ENCODE data around the gene LIAS.

The LIAS gene

DNA sequence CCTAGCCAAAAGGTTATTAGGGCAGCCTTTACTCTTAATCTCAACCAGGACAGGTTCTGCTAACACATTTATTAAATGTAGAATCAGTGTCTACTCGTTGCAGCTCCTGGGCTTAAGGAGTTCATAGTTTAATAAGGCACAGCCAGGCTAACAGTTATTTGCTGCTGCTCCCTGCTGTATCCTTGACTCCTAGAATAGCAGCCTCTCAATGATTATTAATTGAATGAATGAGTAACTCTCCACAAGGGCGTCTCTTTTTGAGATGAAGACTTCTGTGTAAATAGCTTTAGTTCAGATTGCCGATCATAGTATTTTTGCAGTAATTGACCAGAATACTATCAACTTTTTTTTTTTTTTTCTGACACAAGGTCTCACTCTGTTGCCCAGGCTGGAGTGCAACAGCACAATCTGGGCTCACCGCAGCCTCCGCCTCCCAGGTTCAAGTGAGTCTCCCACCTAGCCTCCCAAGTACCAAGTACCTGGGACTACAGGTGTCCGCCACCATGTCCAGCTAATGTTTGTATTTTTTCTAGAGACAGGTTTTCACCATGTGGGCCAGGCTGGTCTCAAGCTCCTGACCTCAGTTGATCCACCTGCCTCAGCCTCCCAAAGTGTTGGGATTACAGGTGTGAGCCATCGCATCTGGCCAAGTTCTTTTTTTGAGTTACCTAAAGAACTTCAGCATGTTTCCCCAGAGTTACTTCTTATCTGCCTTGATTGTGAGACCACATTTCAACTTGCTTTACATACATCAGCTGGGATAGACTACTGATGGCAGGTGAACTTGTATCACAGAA, 65.5 kb downstream of the LIAS start:
- no peak overlapping the region for H3K9ac ChIP-seq
- H3K4me1 ChIP-seq, result no peaks in the 10 kb centered on the region
- no peaks in the 10 kb centered on the region for H3K9me3 ChIP-seq (ENCODE audit: control insufficient read depth, low read length)
- no peaks in the 10 kb centered on the region for H3K79me2 ChIP-seq
- H3K27me3 ChIP-seq (ENCODE audit: control insufficient read depth, insufficient read depth, low read length), result no peaks in the 10 kb centered on the region
- no peaks in the 10 kb centered on the region for H3K36me3 ChIP-seq (ENCODE audit: control insufficient read depth, insufficient read depth, low read length)
- H3K27ac ChIP-seq, result no peak overlapping the region
- no peak overlapping the region for H2AFZ ChIP-seq
- TF ChIP-seq, protein P1, sequence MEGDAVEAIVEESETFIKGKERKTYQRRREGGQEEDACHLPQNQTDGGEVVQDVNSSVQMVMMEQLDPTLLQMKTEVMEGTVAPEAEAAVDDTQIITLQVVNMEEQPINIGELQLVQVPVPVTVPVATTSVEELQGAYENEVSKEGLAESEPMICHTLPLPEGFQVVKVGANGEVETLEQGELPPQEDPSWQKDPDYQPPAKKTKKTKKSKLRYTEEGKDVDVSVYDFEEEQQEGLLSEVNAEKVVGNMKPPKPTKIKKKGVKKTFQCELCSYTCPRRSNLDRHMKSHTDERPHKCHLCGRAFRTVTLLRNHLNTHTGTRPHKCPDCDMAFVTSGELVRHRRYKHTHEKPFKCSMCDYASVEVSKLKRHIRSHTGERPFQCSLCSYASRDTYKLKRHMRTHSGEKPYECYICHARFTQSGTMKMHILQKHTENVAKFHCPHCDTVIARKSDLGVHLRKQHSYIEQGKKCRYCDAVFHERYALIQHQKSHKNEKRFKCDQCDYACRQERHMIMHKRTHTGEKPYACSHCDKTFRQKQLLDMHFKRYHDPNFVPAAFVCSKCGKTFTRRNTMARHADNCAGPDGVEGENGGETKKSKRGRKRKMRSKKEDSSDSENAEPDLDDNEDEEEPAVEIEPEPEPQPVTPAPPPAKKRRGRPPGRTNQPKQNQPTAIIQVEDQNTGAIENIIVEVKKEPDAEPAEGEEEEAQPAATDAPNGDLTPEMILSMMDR (IDR thresholded peaks at IDR 0.05), result no peak
- H3K4me3 ChIP-seq (ENCODE audit: low read depth, low read length), result no peak overlapping the region
- H3K4me2 ChIP-seq (ENCODE audit: low read length), result no peak overlapping the region

DNA sequence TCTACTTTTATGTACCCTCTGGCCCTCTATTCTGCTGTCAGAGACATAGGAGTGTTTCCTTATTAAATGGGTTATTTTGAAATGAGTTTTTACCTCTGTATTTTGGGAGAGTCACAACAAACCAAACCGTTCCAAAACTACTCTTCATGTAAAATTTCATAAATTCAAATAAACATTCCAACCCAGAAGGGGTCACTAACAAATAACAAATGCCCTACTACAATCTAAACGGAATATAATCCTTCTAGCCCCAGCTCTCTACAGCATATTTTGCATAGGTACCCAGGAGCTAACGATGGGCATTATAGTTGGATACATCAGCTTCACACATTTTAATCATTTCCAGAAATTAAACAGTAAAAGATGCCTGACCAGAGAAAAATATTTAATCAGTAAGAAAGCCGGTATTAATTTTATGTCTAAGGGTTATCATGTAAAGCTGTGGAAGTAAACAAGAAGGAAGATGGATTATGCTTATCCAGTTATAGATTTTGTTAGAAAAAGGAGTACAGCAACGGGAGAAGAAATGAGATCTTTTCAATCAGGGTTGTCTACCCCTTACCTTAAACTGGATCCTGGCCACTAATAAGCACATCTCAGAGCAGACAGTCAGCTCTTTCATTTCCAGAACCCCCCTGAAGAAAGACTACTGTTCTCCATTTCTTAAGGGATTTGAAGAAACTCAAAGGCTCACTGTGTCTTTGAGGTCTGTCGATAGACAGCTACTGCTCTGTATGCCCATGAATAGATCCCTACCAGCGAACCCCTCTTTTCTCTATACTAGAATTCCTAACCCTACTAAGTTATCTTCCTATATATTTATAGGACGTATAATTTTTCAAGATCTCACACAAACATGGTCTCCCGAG, 67.2 kb downstream of the LIAS start:
- Histone ChIP-seq H3K36me3 (ENCODE audit: control insufficient read depth, insufficient read depth, low read length) (no peaks in the 10 kb centered on the region), H3K9ac (peak overlapping the region; percentile 61), H3K9me3 (ENCODE audit: control insufficient read depth, low read length) (no peaks in the 10 kb centered on the region), H3K27ac (peak overlapping the region; percentile 85), H3K27me3 (ENCODE audit: control insufficient read depth, insufficient read depth, low read length) (no peaks in the 10 kb centered on the region), H3K4me2 (ENCODE audit: low read length) (peak overlapping the region; percentile 78), H3K79me2 (no peaks in the 10 kb centered on the region), H2AFZ (peak overlapping the region; percentile 91), H3K4me1 (no peaks in the 10 kb centered on the region), H3K4me3 (ENCODE audit: low read depth, low read length) (peak overlapping the region; percentile 90)
- TF ChIP-seq, protein P1 (IDR thresholded peaks at IDR 0.05), result no peak

DNA sequence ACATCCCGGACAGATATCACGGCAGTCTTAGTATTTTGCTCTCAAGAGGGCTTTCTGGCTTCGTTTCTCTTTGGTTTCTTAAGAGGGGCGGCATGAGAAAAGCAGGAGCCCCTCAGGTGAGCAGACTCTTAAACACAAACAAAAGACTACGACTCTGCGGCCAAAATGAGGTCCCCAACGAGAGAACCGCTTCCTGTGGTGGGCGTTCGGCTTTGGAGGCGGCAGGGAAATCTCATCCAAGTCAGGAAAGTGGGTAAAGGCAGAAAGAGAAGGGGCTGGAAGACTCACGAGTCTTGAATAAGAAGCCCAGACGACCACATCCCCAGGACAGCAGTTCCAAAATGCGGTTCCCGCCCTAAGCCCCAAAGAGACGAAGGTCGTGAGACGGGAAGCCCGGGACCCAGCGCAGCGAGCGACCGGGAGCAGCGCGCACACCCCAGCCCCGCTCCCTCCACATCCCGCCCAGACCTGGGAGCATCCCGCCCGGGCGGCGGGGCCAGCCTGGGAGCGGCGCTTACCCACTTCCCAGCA, 68.0 kb downstream of the LIAS start:
- Histone ChIP-seq H2AFZ (peak overlapping the region; percentile 91), H3K9me3 (ENCODE audit: control insufficient read depth, low read length) (no peaks in the 10 kb centered on the region), H3K27me3 (ENCODE audit: control insufficient read depth, insufficient read depth, low read length) (no peaks in the 10 kb centered on the region), H3K79me2 (no peaks in the 10 kb centered on the region), H3K4me3 (ENCODE audit: low read depth, low read length) (peak overlapping the region; percentile 90), H3K4me1 (no peaks in the 10 kb centered on the region), H3K9ac (peak overlapping the region; percentile 61), H3K36me3 (ENCODE audit: control insufficient read depth, insufficient read depth, low read length) (no peaks in the 10 kb centered on the region), H3K27ac (peak overlapping the region; percentile 85), H3K4me2 (ENCODE audit: low read length) (peak overlapping the region; percentile 78)
- TF ChIP-seq, protein P1 (IDR thresholded peaks at IDR 0.05), result no peak

DNA sequence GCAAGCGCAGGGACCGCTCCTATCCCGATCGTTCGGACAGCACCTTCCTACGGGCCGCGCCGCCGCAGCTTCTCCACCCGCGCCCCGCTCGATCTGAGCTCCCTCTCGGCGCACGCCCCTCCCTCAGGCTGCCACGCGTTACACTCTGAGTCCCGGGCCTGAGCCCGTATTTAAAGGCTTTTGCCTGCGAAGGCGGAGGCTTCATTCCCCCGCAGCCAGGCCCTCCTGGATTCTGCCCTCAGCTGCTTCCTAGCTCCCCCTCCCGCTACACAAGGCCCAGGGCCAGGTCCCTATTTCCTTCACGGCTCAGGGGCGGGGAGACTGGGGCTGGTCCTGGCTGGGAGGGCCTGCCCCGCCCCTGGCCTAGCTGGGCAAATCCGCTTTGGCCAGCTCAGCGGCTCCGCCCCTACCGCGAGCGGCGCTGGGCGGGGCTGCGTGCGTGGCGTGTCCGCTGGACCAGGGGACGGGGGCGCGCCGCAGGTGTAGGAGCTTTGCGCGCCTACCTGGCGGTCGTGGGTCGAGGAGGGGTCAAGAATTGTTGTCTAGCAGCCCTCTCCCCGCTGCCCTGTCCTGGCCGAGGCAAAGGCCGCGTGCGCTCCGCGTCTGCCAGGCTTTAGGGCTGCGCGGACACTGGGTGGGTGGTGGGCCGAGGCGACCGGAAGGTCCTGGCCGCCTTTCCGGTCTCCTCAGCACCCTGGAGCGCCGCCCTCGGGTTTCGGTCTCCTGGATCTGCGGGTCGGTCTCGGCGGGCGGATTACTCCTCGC, 68.6 kb downstream of the LIAS start, which contains the start of gene UGDH:
TSS of gene UGDH (minus strand) at position 144 of the 765 bp plus-strand sequence. CDS start 5,927 bp downstream, outside the sequence.
- TF ChIP-seq, protein P1 (IDR thresholded peaks at IDR 0.05), result no peak

More for the DNA sequence above, 68.6 kb downstream of the LIAS start, which contains the start of gene UGDH:
- H3K4me2 ChIP-seq (ENCODE audit: low read length), result peak within 1 kb of the TSS; percentile 78
- no peaks in the 10 kb centered on the region for H3K27me3 ChIP-seq (ENCODE audit: control insufficient read depth, insufficient read depth, low read length)
- peak within 1 kb of the TSS; percentile 85 for H3K27ac ChIP-seq
- no peaks in the 10 kb centered on the region for H3K4me1 ChIP-seq
- H3K36me3 ChIP-seq (ENCODE audit: control insufficient read depth, insufficient read depth, low read length), result no peaks in the 10 kb centered on the region
- no peaks in the 10 kb centered on the region for H3K9me3 ChIP-seq (ENCODE audit: control insufficient read depth, low read length)
- peak within 1 kb of the TSS; percentile 90 for H3K4me3 ChIP-seq (ENCODE audit: low read depth, low read length)
- H3K9ac ChIP-seq, result peak within 1 kb of the TSS; percentile 61
- H3K79me2 ChIP-seq, result no peaks in the 10 kb centered on the region
- H2AFZ ChIP-seq, result peak within 1 kb of the TSS; percentile 91
